NB4 (cell line): ENCODE measurements around the gene CPED1.
"Not testable (repeated sequence)": the region's sequence is repeated elsewhere in the genome, so short reads cannot be mapped to it uniquely, and the experiment has no call there.

Experiments used
- DNase-seq: peaks from one replicate; pipeline ENCODE4 v3.0.0; 2010; ENCODE audit warnings: low read depth
- H3K4me3 ChIP-seq: one replicate; pipeline ENCODE4 v1.5.1; 2011; ENCODE audit warnings: mild to moderate bottlenecking, low read depth, low read length, moderate library complexity
- CTCF ChIP-seq: IDR thresholded peaks from one replicate; pipeline ENCODE4 v1.5.1; 2012; ENCODE audit warnings: low read depth, low read length
- MAX ChIP-seq: IDR thresholded peaks from 2 replicates; pipeline ENCODE4 v1.6.1; 2011; ENCODE audit warnings: low read depth, low read length
- MYC ChIP-seq: IDR thresholded peaks from 2 replicates; pipeline ENCODE4 v1.6.1; 2011; ENCODE audit warnings: low read depth, low read length
- POLR2A ChIP-seq: IDR thresholded peaks from 2 replicates; pipeline ENCODE4 v1.6.1; 2011; ENCODE audit warnings: mild to moderate bottlenecking; ENCODE audit not compliant: insufficient read length; ENCODE audit errors: extremely low read depth

CPED1 gene

GRCh38 chr7:121214657-121215056, 226.1 kb downstream of the CPED1 start:
- DNase-seq: no peak
- H3K4me3 ChIP-seq: no peak overlapping the region
- TF ChIP-seq POLR2A: no peak
- TF ChIP-seq MAX: no peak
- no peak for TF ChIP-seq CTCF
- TF ChIP-seq MYC: no peak

GRCh38 chr7:121219026-121219425, 230.5 kb downstream of the CPED1 start:
- no peak overlapping the region for H3K4me3 ChIP-seq
- no peak for DNase-seq
- TF ChIP-seq MYC (no peak), CTCF (no peak), POLR2A (no peak), MAX (no peak)

GRCh38 chr7:121221108-121221507, 232.6 kb downstream of the CPED1 start:
- H3K4me3 ChIP-seq, DNase-seq: not testable (repeated sequence)

GRCh38 chr7:121228779-121229178, 240.3 kb downstream of the CPED1 start:
- no peak for TF ChIP-seq MAX
- TF ChIP-seq MYC: no peak
- TF ChIP-seq POLR2A: no peak
- no peak for TF ChIP-seq CTCF
- DNase-seq: no peak
- no peak overlapping the region for H3K4me3 ChIP-seq

- no peak for DNase-seq
- no peak overlapping the region for H3K4me3 ChIP-seq
- TF ChIP-seq CTCF (no peak), POLR2A (no peak), MAX (no peak), MYC (no peak)
These were observed 246.7 kb downstream of the CPED1 start for GRCh38 chr7:121235201-121235600.

GRCh38 chr7:121237601-121238000, 249.1 kb downstream of the CPED1 start:
- TF ChIP-seq CTCF (no peak), MYC (no peak), MAX (no peak), POLR2A (no peak)
- no peak overlapping the region for H3K4me3 ChIP-seq
- DNase-seq: no peak
